GM21825 (cell line): ENCODE data around the gene NAPB.
A peak's percentile ranks its signal among the peaks of the same experiment; 100 is the strongest.
"Not testable (repeated sequence)": the region's sequence is repeated elsewhere in the genome, so short reads cannot be mapped to it uniquely, and the experiment has no call there.

Experiments used
- ATAC-seq: cut with Tn5 transposase; IDR thresholded peaks from one replicate; pipeline ENCODE4 v1.9.1; 2021; ENCODE audit warnings: mild to moderate bottlenecking, moderate library complexity; ENCODE audit not compliant: unreplicated experiment

The NAPB gene

DNA sequence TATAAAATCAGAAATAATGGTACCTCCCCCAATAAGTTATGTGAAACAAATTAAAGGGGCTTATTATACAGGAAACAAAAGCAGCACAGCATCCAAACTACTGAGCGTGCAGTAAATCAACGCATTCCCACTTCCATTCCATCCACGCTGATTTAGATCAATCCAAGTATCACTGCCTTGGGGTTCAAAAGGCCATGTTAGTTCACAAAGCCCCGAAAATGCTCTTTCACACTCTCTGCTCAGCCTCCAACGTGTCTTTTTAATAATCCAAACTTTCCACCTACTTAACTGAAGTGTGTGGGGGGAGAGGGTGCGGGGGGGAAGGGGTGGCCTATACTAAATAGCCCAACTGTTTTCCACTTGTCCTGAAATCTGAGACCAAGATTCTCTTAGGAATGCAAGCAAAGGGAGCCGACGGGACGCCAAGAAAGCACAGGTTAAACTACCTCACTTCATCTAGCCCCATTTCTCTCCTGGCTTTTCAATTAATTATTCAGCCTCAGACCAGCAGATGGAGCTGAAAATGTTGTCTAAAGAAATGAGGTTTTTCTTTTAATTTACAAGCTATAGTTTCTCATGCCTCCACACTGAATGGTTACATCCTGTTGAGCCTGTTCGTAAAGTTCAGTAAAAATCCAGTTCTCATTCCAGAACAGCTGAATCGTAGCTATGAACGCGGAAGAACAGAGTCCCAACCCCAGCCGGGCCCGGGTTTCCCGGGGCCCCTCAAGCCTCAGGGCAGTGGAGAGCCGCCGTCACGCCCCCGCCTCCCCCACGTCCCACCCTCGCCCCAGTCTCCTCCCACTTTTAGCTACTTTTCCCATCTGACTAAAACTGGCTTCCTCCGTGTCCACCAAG lies 71.7 kb downstream of the NAPB start:
- peak; percentile 40 for ATAC-seq

GRCh38 chr20:23348510-23348909 lies 72.8 kb downstream of the NAPB start:
- not testable (repeated sequence) for ATAC-seq

GRCh38 chr20:23347791-23348190 lies 73.5 kb downstream of the NAPB start:
- no peak for ATAC-seq

DNA sequence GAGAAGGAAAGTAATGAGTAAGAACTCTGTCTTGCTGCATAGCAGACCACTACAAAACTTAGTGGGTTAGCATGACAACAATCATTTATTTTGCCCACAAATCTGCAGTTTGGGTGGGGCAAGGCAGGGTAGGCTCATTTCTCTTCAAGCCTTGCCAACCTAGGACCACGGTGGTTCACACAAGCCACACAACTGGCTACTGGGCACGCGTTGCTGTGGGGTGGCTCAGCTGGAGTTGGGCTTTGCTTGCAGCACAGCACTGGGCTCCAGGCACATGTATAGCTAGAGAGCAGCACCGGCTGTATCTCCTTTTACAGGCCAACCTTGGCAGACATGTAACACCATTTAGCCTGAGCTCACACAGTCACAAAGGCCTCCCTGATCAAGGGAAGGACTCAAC lies 75.3 kb downstream of the NAPB start:
- no peak for ATAC-seq

- no peak for ATAC-seq
These were observed 77.0 kb downstream of the NAPB start for GRCh38 chr20:23344336-23344735.

DNA sequence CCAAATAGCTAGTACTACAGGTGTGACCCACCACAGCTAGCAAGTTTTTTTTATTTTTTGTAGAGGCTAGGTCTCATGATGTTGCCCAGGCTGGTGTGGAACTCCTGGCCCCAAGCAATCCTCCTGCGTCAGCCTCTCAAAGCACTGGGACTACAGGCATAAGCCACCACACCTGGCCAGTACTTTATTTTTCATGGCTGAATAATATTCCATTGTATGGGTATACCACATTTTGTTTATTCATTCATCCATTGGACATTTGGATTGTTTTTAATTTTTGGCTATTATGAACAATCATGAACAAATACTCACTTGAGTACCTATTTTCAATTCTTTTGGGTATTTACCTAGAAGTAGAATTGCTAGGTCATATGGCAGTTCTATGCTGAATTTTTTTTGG lies 77.7 kb downstream of the NAPB start:
- no peak for ATAC-seq

GRCh38 chr20:23341073-23341472 lies 80.2 kb downstream of the NAPB start:
- ATAC-seq = peak; percentile 51

DNA sequence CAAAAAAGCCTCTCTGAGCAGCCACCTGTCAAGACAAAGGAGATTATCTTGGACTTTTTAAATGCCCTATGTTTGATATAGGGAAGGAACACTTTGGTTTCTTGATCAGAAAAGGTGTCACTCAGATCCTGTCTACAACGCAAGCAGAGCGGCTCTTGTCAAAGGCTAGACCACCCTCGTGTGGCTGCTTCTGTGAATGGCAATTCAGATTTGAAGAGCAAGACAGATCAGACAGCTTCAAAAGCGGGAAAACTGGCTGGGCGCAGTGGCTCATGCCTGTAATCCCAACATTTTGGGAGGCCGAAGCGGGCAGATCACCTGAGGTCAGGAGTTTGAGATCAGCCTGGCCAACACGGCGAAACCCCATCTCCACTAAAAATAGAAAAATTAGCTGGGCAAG lies 80.8 kb downstream of the NAPB start:
- no peak for ATAC-seq

DNA sequence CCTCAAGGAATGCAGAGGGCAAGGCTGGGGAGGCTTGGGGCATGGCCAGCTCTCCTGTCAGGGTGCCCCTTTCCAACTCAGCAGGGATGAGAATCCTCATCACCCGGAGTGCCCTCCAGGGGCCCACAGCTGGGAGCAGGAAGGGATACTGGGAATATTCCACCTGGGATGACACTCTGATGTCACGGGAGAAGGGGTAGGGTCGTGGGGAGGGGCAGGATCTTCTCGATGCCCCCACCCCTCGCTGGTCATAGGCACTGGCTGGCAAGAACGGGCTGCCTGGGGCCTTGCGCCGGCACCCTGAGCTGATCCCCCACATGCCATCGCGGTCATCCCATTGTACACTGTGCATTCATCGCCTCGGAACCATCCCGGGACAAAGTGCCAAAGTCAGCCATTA lies 81.3 kb downstream of the NAPB start:
- ATAC-seq = no peak

DNA sequence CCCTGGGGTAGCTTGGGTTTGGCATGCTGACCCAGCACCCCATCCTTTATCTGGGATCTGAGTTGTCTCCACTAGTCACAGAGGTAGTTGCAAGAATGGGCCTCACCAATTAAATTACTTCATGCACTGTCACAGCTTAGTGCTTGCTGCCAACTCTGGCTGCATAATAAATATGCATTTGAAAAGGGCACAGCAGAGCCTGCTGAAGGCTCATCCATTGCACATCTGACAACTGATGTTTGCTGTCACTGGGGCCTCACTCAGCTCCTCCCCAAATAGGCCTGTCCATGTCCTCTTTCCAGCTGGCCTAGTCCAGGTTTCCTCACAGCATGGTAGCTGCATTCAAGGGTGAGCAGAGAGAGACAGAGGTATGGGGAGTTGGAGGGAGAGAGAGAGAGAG lies 84.0 kb downstream of the NAPB start:
- ATAC-seq = no peak

GRCh38 chr20:23336476-23336875 lies 84.8 kb downstream of the NAPB start:
- no peak for ATAC-seq

GRCh38 chr20:23335521-23335920 lies 85.8 kb downstream of the NAPB start:
- ATAC-seq = no peak

GRCh38 chr20:23334111-23334510 lies 87.2 kb downstream of the NAPB start:
- no peak for ATAC-seq

- ATAC-seq = no peak
These were observed 88.8 kb downstream of the NAPB start for GRCh38 chr20:23332467-23332866.

DNA sequence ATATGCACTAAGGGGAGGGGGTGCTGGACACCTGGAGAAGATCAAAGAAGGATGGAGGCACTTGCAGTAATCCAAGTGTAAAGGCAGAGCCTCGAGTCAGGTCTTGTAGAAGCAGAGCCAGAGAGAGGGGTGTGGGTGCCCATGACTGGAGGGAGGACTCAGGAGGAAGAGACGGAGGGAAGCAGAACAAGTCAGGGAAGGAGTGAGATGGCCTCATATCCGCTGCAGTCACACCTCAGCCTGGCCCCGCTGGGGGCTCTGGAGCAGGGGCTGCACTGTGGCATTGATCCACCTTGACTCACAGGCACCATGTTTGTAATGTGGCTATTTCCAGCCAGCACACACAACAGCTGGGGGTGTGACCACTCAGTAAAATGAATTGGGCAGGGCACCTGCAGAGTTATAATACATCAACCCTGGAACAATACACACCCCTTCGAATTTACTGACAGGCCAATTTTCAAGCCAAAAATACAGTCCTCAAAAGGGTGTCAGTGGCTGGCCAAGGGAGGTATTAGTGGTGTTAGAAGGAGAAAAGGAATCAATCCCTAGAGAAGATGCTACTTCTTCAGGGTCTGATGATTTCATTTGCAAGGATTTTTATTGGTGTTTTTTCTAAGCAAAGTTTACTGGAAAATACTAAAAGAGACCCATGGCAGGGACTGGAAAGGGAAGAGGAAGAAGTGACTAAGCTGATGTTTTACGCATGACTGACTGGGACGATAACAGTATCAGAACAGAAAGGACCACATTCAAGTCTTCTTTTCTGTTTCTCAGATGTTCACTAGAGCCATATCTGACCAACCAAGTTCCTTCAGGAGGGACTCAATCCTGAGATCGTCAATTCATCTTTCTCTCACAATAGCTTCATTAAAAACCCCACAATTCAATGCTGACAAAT lies 89.6 kb downstream of the NAPB start:
- ATAC-seq = no peak

DNA sequence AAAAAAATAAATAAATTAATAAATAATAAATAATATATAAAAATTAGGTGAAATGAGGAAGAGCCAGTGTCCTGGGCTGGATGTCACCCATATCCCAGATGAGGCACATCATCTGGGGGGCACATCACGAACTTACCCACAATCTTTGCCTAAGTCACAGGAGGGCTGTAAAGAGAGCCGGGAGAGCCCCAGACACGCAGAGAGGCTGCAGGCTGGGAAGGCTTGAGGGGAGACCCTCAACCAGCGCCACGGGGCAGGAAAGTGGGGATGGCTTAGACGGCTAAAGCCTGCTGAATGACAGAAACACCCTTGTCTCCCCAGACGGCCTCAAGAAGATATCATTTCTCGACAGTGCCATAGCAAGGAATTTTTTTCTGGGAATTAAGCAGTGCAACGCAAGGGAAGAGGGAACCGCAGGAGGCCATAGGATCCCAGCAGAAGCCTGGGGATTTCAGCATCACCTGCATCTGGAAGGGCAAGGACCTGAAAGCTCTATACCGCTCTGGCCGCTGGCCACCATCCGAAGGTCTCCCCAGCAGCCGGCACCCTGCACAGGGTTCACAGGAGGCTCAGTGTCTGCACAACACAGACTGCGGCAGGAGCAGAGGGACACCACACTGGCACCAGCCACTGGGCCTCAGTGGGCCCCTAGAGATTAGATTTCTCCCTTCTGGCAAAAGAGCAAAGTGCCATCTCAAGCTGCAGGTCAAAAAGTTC lies 93.5 kb downstream of the NAPB start:
- no peak for ATAC-seq

DNA sequence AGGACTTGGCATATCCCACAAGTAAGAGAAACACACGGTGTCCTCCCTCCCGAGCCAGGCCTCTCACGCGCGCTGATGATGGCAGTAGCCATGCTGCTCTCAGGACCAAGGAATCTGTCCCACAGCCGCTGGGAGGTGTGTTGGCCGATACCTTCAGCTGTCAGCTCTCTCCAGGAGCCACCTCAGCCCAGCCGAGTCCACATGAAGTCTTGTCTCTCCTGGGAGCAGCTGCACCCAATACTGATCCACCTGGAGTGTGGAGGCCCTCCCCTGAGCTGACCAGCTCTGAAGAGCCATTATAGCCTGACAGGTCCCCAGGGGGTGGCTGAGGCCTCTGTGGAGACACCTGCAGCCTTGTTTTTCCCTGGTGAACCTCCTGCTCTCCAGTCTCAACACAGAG lies 94.5 kb downstream of the NAPB start:
- no peak for ATAC-seq

- ATAC-seq = no peak
These were observed 96.2 kb downstream of the NAPB start for GRCh38 chr20:23325107-23325506.
